GM12874 (cell line): ENCODE measurements around the gene SH2D4B.

Source experiments
- CTCF ChIP-seq: IDR thresholded peaks from 2 replicates; pipeline ENCODE4 v1.5.1; 2011; ENCODE audit warnings: low read depth, mild to moderate bottlenecking, control low read depth, low read length, moderate library complexity; ENCODE audit not compliant: insufficient read depth

SH2D4B gene

GRCh38 chr10:80496555-80497172, 41.0 kb upstream of the SH2D4B start:
- no peak for TF ChIP-seq CTCF

GRCh38 chr10:80497187-80498077, 40.3 kb upstream of the SH2D4B start:
- TF ChIP-seq CTCF = no peak

GRCh38 chr10:80498078-80498832, 39.4 kb upstream of the SH2D4B start:
- TF ChIP-seq CTCF = no peak

GRCh38 chr10:80498833-80499741, 38.6 kb upstream of the SH2D4B start:
- TF ChIP-seq CTCF = no peak

- no peak for TF ChIP-seq CTCF
These were observed 36.9 kb upstream of the SH2D4B start for GRCh38 chr10:80500572-80501380.

GRCh38 chr10:80501381-80501912, 36.3 kb upstream of the SH2D4B start:
- TF ChIP-seq CTCF = no peak
